K562 (cell line): Measurements from ENCODE around the gene CSF1R. TPM values are rescaled to one million over a fixed set of nuclear protein-coding genes. Genes with fewer than 3 reads are reported as not detected.

Source experiments
- ATAC-seq: fragments of 200-7000 bp; cut with Tn5 transposase; 3 replicates; pipeline ENCODE4 v1.9.1; 2020; ENCODE audit warnings: moderate library complexity
- BruUV-seq: library from RNA; stranded (reverse); fragments of 400-500 nt; replicated peaks from 2 replicates; lab custom pipeline; 2021; lab: Mats Ljungman, UMichigan
- CTCF ChIA-PET: fragments of 300-600 bp; formaldehyde crosslinking; extraction: SDS; loops from one replicate; lab custom pipeline; 2021; ENCODE audit warnings: low intra/inter-chr PET ratio; lab: Yijun Ruan, JAX
- POLR2A ChIA-PET: fragments of 300-600, 350-650 bp; sonication (Branson Sonifier 250); formaldehyde crosslinking; extraction: SDS; loops from one replicate; lab custom pipeline; 2021; ENCODE audit warnings: antibody characterized with exemption, inconsistent platforms; lab: Yijun Ruan, JAX
- DNase-seq, 4 experiments: peaks; one replicate each; pipeline versions ENCODE4 v3.0.0 to v3.0.0-alpha.2; 2011 to 2018; ENCODE audit warnings: low spot score in 3 of 4, mixed read lengths in 3 of 4; ENCODE audit errors: extremely low read depth in 1 of 4
- FAIRE-seq: peaks from 2 replicates; lab custom pipeline; 2011; peaks lifted over from hg19 to GRCh38; lab: Jason Lieb, UNC
- H2AFZ ChIP-seq: 2 replicates; pipeline ENCODE4 v1.6.0; 2011; ENCODE audit warnings: low read depth, low read length, control low read depth, inconsistent platforms
- H3K27ac ChIP-seq: fragments of 200-600 bp; 3 replicates; pipeline ENCODE4 v1.8.0; 2011; ENCODE audit warnings: low read depth, mild to moderate bottlenecking, control low read depth, inconsistent platforms, low read length, moderate library complexity, mixed read lengths; ENCODE audit errors: extremely low read depth
- H3K27me3 ChIP-seq, 2 experiments: fragments of 300-600 bp in 1 of 2; 2 replicates in 1 of 2; 3 replicates in 1 of 2; pipeline versions ENCODE4 v1.6.0 to v1.8.0; 2011; ENCODE audit warnings: inconsistent platforms in 2 of 2, low read length in 2 of 2, mild to moderate bottlenecking in 1 of 2, mixed read lengths in 1 of 2, moderate library complexity in 1 of 2; ENCODE audit not compliant: control insufficient read depth in 2 of 2, insufficient read depth in 2 of 2
- H3K36me3 ChIP-seq: fragments of 300-600 bp; 3 replicates; pipeline ENCODE4 v1.8.0; 2011; ENCODE audit warnings: mild to moderate bottlenecking, low read length, inconsistent platforms; ENCODE audit not compliant: control insufficient read depth, insufficient read depth
- H3K4me1 ChIP-seq, 2 experiments: fragments of 200-600 bp in 1 of 2; replicated peaks in 1 of 2; 2 replicates in 1 of 2; 3 replicates in 1 of 2; pipeline versions ENCODE4 v1.5.1 to v1.8.0; 2011; ENCODE audit warnings: inconsistent platforms in 2 of 2, low read length in 2 of 2, mild to moderate bottlenecking in 1 of 2, mixed read lengths in 1 of 2, moderate library complexity in 1 of 2; ENCODE audit not compliant: control insufficient read depth in 2 of 2, insufficient read depth in 2 of 2
- H3K4me2 ChIP-seq: 2 replicates; pipeline ENCODE4 v1.6.1; 2011; ENCODE audit warnings: low read length, control low read depth, inconsistent platforms, mixed read lengths; ENCODE audit not compliant: insufficient read depth
- H3K4me3 ChIP-seq: fragments of 200-600 bp; sonication (generic), shearing (Covaris generic); 2 replicates; pipeline ENCODE4 v1.5.1; 2016; ENCODE audit warnings: control low read depth, inconsistent platforms
- H3K79me2 ChIP-seq: fragments of 200-600 bp; 3 replicates; pipeline ENCODE4 v1.8.0; 2011; ENCODE audit warnings: low read length, inconsistent platforms; ENCODE audit not compliant: control insufficient read depth, insufficient read depth
- H3K9ac ChIP-seq, 2 experiments: 2 replicates each; pipeline versions ENCODE4 v1.6.0 to v1.6.1; 2011; ENCODE audit warnings: low read depth in 2 of 2, low read length in 2 of 2, control low read depth in 1 of 2, inconsistent platforms in 1 of 2, mild to moderate bottlenecking in 1 of 2, mixed read lengths in 1 of 2; ENCODE audit not compliant: insufficient read depth in 1 of 2
- H3K9me1 ChIP-seq: one replicate; pipeline ENCODE4 v1.6.0; 2011; ENCODE audit warnings: inconsistent platforms, mild to moderate bottlenecking, low read length, moderate library complexity; ENCODE audit not compliant: control insufficient read depth, insufficient read depth
- H3K9me3 ChIP-seq: replicated peaks from 2 replicates; pipeline ENCODE4 v1.5.1; 2011; ENCODE audit warnings: low read depth, low read length, inconsistent platforms; ENCODE audit not compliant: control insufficient read depth, insufficient read depth
- H4K20me1 ChIP-seq: replicated peaks from 2 replicates; pipeline ENCODE4 v1.6.1; 2011; ENCODE audit warnings: low read length, inconsistent platforms, mixed read lengths; ENCODE audit not compliant: control insufficient read depth, insufficient read depth
- E4F1 ChIP-seq: fragments of 250-450 bp; sonication (Bioruptor Pico); IDR thresholded peaks from 2 replicates; pipeline ENCODE4 v1.5.0; 2021; ENCODE audit warnings: mild to moderate bottlenecking, borderline replicate concordance
- WGBS: fragments of 100-300 bp; shearing (Covaris generic); methylation state at CpG from one replicate; pipeline ENCODE4 v1.1.6; 2016; ENCODE audit warnings: low coverage, mixed read lengths; ENCODE audit not compliant: insufficient coverage; ENCODE audit errors: missing lambda C conversion rate; 5-methylcytosine and 5-hydroxymethylcytosine counted together
- in situ Hi-C: fragments of 300-500 bp; cut with MboI; formaldehyde crosslinking; loops from 4 replicates; pipeline ENCODE4 v1.15.0; 2018; ENCODE audit warnings: inconsistent platforms, mixed read lengths
- intact Hi-C: fragments of 100-400 bp; cut with micrococcal nuclease; formaldehyde crosslinking; loops from 2 replicates; pipeline ENCODE4 v1.14.2; 2022
- polyA plus RNA-seq, 8 experiments: library from polyadenylated mRNA; depleted of rRNA in 4 of 8; stranded (reverse) in 5 of 8; unstranded in 3 of 8; fragments of >200 nt; fragmentation: Nextera tagmentation in 2 of 8; fragmentation: Illumina TruSeq in 1 of 8; extraction: Ambion mirVana in 2 of 8; extraction: Trizol in 1 of 8; gene quantifications; 2 replicates each; pipeline versions ENCODE4 v1.2.1 to v1.2.3, GENCODE V29; 2011 to 2014; ENCODE audit warnings: inconsistent platforms in 1 of 8, missing spikeins in 1 of 8
- total RNA-seq, 7 experiments: library from RNA; depleted of rRNA in 6 of 7; stranded (reverse); fragments of >200 nt in 6 of 7; fragmentation: Illumina TruSeq in 2 of 7; extraction: Trizol in 2 of 7; gene quantifications; 2 replicates each; pipeline versions ENCODE4 v1.2.1 to v1.2.3, GENCODE V29; 2011 to 2021; ENCODE audit warnings: low replicate concordance in 1 of 7

CSF1R gene
- total and polyA plus RNA-seq, 9 of the 15 experiments (the other 6 are each of a cell fraction or from before 2014, with no cell fraction given) = 0.03 to 0.64 (median 0.20) TPM; not detected in 6

- Histone ChIP-seq H3K9me1 (no peaks in the 10 kb centered on the region), H3K4me3 (no peak overlapping the region), H3K79me2 (0 out of 3 replicates have a peak, but pooled peaks cover 6% of the 10 kb centered on the region), H4K20me1 (no peaks in the 10 kb centered on the region), H3K4me1 (peaks cover 2 to 14% of the 10 kb centered on the region in 2 experiments; a peak in 2 of 5 replicates), H3K9me3 (no peaks in the 10 kb centered on the region), H3K9ac (no peak overlapping the region)
- CTCF ChIA-PET = no interaction called here
- BruUV-seq = no TSS peak
- intact Hi-C loops = loop anchor here (10.0 kb wide), 2 partner anchors 95 to 335 kb away; partner anchors contain the start of gene TCOF1
- POLR2A ChIA-PET = interaction anchor here (0.6 to 1.5 kb wide), 2 partner anchors 9 to 60 kb away, joined by 3 to 5 read pairs; partner anchors contain the start of gene SLC26A2
- TF ChIP-seq E4F1 (CRISPR knock-in tag) = no peak
- TF ChIP-seq, all 486 proteins: peak for 0
- ATAC-seq = no peak
- Histone ChIP-seq H3K27ac (no peak overlapping the region), H2AFZ (no peak overlapping the region), H3K36me3 (peaks cover 100% of the 10 kb centered on the region), H3K27me3 (no peaks in the 10 kb centered on the region), H3K4me2 (no peak overlapping the region)
- WGBS = 100% methylated on average over 1 of the region's 1 CpG
- in situ Hi-C loops = no loop called here
- DNase-seq = no peak
- no peak for FAIRE-seq
Measured at GRCh38 chr5:150020249-150020648, 66.1 kb downstream of the CSF1R start.
